Measurements from ENCODE around the gene SFT2D2.
A peak's percentile ranks its signal among the peaks of the same experiment; 100 is the strongest.

The SFT2D2 gene

DNA sequence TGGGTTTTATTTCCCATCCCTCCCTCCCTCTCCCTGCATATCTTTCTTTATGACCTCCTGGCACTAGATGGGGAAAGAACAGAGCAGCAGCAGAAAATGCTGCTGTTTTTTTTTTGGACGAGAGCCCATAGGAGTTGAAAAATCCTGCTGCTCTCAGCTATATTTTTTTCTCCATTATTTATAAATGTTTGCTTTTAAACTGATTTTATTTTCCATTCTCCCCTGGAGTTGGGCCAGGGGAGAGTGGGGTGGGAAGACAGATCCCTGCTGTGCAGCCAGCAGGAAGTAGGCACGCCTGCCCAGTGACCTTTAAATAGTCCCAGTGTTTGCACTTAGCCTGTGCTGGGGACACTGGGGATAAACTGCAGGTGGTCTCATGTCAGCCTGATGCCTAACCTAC, 17.4 kb downstream of the SFT2D2 start:
- no peak overlapping the region for H3K4me3 Mint-ChIP-seq
- H3K27ac Mint-ChIP-seq: no peak overlapping the region
- H3K4me1 Mint-ChIP-seq: peaks cover 33% of the 10 kb centered on the region
- no peaks in the 10 kb centered on the region for H3K27me3 Mint-ChIP-seq
- no peaks in the 10 kb centered on the region for H3K9me3 Mint-ChIP-seq
- DNase-seq: no peak
- ATAC-seq: no peak

DNA sequence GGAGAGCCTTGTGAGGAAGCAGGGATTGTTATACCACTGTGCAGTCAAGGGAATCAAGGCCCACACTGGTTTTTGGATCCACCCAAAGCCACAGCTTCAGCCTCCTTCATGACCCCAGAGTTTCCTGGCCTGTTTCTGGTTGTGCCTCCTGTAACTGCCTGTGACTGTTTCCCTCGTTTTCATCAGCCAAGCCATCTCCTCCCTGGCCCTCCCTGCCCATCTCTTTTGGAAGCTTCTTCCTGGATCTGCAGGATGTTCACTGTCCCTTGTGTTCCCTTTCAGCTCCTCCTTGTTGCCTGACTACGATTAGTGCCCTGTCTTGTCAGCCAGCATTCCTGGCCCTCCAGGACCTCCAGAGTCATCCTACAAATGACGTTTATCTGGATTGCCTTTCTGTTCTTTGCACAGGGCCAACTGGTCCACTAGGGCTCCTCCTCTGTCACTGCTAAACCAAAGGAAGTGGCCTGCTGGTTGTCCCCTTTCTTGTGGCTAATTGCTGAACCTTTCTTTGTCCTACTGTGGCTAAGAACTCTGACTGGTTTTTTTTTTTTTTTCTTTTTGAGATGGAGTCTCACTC, 17.9 kb downstream of the SFT2D2 start:
- H3K4me1 Mint-ChIP-seq: peaks cover 33% of the 10 kb centered on the region
- no peak for DNase-seq
- H3K27ac Mint-ChIP-seq: peak overlapping the region in 1 of 2 donors; percentile 42
- peak; percentile 76 for ATAC-seq
- H3K9me3 Mint-ChIP-seq: no peaks in the 10 kb centered on the region
- no peaks in the 10 kb centered on the region for H3K27me3 Mint-ChIP-seq
- peak overlapping the region in 1 of 2 donors; percentile 8 for H3K4me3 Mint-ChIP-seq

DNA sequence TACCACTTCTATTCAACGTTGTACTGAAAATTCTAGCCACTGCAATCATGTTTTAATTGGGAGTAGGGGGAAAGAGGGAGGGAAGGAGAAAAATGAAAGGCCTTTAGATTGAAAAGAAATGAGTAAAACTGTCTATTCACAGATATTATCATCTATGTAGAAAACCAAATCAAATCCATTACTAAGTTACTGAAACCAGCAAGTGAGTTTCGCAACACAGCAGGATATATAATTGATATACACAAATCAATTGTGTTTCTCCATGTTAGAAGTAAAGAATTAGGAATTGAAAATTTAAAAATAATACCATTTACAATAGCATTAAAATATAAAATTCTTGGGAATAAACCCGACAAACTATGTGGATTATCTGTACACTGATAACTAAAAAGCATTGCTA, 19.2 kb downstream of the SFT2D2 start:
- Mint-ChIP-seq H3K4me1 (peaks cover 33% of the 10 kb centered on the region), H3K4me3 (no peak overlapping the region), H3K27ac (no peak overlapping the region), H3K9me3 (no peaks in the 10 kb centered on the region), H3K27me3 (no peaks in the 10 kb centered on the region)
- ATAC-seq (no peak), DNase-seq (no peak)

DNA sequence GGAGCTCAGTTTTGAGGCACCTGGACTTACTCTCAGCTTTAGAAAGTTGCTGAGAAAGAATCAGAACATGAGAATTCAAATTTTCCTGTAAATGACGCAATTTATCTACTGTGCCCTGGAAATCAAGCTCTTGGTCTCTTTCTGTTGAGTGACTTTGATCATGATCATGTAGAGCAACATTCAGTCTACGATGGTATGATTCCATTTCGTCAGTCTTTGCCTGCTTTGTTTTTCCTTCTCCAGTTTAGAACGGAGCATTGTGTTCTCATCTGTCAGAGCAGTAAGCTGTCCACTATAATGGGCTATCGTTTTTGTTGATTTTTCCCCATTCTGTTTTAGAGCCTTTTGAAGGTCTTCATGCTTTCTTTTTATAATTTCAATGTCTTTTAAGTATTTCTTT, 20.7 kb downstream of the SFT2D2 start:
- Mint-ChIP-seq H3K4me3 (no peak overlapping the region), H3K9me3 (no peaks in the 10 kb centered on the region), H3K27me3 (no peaks in the 10 kb centered on the region), H3K27ac (no peak overlapping the region), H3K4me1 (peaks cover 40% of the 10 kb centered on the region)
- DNase-seq (no peak), ATAC-seq (no peak)

DNA sequence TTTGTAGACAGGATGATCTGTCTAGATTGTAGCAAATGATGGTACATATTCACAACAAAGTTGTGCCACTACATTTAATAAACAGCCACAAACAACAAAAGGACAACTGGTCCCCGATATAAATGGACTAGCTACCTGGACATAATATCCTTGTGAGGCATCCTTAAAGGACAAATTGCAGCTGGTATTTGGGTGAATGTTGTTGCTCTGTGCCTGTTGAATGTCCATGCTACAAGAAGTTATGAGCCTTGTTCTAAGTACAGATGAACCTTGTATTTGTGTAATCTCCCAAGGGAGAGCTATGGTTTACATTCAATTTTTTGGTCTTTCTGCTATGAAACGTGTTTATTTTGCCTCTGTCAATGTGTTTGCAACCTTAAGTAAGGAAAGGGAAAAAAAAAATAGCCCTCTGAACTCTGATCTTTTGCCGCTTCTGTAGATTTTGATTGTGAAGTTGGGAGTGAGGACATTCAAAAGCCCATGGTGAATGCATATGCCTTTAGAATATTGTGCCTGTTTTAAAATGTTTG, 26.5 kb downstream of the SFT2D2 start:
- Mint-ChIP-seq H3K4me1 (peaks cover 7% of the 10 kb centered on the region), H3K4me3 (no peak overlapping the region), H3K27me3 (no peaks in the 10 kb centered on the region), H3K27ac (no peak overlapping the region), H3K9me3 (peaks cover 0 to 7% of the 10 kb centered on the region in 2 donors)
- ATAC-seq (no peak), DNase-seq (no peak)

DNA sequence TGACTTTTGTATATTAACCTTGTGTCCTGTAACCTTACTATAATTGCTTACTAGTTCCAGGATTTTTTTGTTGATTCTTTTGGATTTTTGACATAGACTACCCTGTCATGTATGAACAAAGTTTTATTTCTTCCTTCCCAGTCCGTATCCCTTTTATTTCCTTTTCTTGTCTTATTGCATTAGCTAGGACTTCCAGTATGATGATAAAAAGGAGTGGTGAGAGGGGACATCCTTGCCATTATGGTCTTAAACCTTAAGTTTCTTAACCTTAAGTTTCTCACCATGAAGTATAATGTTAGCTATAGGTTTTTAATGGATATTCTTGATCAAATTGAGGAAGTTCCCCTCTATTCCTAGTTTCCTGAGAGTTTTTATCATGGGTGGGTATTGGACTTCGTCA, 30.4 kb downstream of the SFT2D2 start:
- ATAC-seq (no peak), DNase-seq (no peak)
- H3K27me3 Mint-ChIP-seq: no peaks in the 10 kb centered on the region

DNA sequence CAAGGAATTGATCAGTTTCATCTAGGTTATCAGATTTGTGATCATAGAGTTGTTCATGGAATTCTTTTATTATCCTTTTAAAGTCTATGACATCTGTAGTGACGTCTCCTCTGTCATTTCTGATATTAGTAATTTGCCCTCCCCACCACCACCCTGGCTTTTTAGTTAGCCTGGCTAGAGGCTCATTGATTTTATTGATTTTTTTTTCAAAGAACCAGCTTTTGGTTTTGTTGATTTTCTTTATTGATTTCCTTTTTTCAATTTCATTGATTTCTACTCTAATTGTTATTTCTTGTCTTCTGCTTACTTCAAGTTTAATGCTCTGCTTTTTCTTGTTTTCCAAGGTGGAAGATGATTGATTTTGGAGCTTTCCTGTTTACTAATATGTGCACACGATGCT, 31.6 kb downstream of the SFT2D2 start:
- Mint-ChIP-seq H3K27me3 (no peaks in the 10 kb centered on the region), H3K9me3 (peaks cover 0 to 7% of the 10 kb centered on the region in 2 donors), H3K27ac (no peak overlapping the region), H3K4me3 (no peak overlapping the region), H3K4me1 (peaks cover 15% of the 10 kb centered on the region)
- ATAC-seq (no peak), DNase-seq (no peak)

More for the DNA sequence above, 30.4 kb downstream of the SFT2D2 start:
- no peak overlapping the region for H3K27ac Mint-ChIP-seq
- H3K4me1 Mint-ChIP-seq: peaks cover 11% of the 10 kb centered on the region
- no peak overlapping the region for H3K4me3 Mint-ChIP-seq
- peaks cover 0 to 7% of the 10 kb centered on the region in 2 donors for H3K9me3 Mint-ChIP-seq

DNA sequence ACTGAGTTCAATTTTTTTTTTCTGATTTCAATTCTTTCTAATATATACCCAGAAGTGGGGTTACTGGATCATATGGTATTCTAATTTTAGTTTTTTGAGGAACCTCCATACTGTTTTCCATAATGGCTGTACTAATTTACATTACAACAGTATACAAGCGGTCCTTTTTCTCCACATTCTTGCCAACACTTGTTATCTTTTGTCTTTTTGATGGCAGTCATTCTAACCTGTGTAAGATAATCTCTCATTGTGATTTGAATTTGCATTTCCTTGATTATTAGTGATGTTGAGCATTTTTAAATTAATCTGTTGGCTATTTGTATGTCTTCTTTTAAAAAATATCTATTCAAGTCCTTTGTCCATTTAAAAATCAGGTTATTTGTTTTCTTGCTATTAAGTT, 33.8 kb downstream of the SFT2D2 start:
- Mint-ChIP-seq H3K27ac (no peak overlapping the region), H3K4me1 (peaks cover 15% of the 10 kb centered on the region), H3K27me3 (no peaks in the 10 kb centered on the region), H3K4me3 (no peak overlapping the region), H3K9me3 (peaks cover 0 to 14% of the 10 kb centered on the region in 2 donors)
- no peak for DNase-seq
- no peak for ATAC-seq

DNA sequence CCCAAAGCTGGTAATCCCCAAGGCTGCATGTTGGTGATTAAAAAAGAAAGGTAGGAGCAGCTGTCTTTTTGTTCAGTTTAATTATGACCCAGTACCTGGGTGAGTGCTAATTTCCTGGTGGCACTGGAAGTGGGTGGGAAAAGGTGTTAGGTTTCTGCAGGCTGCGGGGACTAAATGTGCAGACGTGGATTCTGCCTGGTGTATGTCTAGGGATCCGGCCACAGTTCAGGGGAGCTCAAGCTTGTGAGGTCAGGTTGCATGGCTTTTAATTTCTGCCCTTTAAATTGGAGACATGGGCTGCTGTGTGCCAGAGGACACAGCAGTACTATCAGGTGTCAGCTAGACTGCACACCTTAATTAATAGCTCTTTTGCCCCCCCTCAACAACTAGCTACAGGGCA, 34.6 kb downstream of the SFT2D2 start:
- peaks cover 0 to 8% of the 10 kb centered on the region in 2 donors for H3K9me3 Mint-ChIP-seq
- DNase-seq: no peak
- H3K4me3 Mint-ChIP-seq: no peak overlapping the region
- no peaks in the 10 kb centered on the region for H3K27me3 Mint-ChIP-seq
- ATAC-seq: no peak
- H3K4me1 Mint-ChIP-seq: peaks cover 15% of the 10 kb centered on the region
- no peak overlapping the region for H3K27ac Mint-ChIP-seq

DNA sequence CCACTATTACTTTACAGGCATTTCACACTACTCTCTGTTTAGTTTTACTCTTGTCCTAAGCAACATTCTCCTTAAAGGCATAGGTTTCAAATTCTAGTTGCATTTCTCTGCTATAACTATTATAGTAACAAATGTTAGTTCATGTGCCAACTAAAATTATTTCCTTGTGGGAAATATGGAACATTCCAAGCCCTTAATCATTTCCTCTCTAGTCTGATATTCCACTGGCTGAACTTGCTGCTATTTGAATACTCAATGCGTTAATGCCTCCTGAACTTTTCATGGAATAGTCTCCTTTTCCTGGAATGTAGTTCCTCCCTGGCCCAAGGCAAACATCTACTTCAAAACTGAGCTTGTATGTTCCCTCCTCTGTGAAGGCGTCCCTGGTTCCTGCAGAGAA, 35.6 kb downstream of the SFT2D2 start:
- no peak overlapping the region for H3K27ac Mint-ChIP-seq
- no peaks in the 10 kb centered on the region for H3K27me3 Mint-ChIP-seq
- H3K4me1 Mint-ChIP-seq: peaks cover 15% of the 10 kb centered on the region
- DNase-seq: no peak
- H3K4me3 Mint-ChIP-seq: no peak overlapping the region
- ATAC-seq: no peak
- H3K9me3 Mint-ChIP-seq: peaks cover 0 to 7% of the 10 kb centered on the region in 2 donors

DNA sequence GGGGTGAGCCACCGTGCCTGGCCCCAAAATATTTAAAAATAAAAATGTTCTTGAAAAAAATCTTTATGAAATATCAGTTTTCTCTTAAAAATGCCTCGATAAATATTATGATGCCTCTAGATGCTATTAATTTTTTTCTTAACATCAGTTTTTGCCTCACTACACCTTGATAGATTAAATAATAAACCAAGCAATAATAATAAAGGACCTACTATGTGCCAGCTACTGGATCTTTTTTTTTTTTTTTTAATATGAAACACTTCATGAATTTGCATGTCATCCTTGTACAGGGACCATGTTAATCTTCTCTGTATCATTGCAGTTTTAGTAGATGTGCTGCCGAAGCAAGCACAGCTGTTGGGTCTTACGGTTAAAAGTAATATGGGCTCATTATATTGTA, 37.3 kb downstream of the SFT2D2 start:
- H3K4me3 Mint-ChIP-seq: no peak overlapping the region
- H3K27ac Mint-ChIP-seq: no peak overlapping the region
- H3K27me3 Mint-ChIP-seq: no peaks in the 10 kb centered on the region
- H3K9me3 Mint-ChIP-seq: peaks cover 0 to 7% of the 10 kb centered on the region in 2 donors
- H3K4me1 Mint-ChIP-seq: peaks cover 15% of the 10 kb centered on the region
- ATAC-seq (no peak), DNase-seq (no peak)

DNA sequence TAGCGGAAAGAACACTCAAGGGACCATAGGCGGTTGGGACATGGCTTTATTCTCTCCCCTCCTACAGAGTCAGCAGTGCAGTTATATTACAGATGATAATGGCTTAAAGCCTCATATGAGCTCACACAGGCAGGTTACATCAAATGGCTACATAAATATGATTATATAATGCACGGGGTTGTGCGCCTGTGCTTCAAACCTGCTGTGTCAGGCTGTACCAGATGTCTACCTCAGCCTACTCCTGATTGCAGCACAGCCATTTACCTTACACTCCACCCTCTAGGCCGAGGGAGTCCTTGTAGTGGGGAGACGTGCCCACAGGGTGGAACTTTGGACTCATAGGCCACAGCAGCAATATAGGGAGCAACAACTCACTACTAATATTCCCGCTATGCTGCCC, 38.5 kb downstream of the SFT2D2 start:
- Mint-ChIP-seq H3K4me1 (peaks cover 15% of the 10 kb centered on the region), H3K27me3 (no peaks in the 10 kb centered on the region), H3K4me3 (no peak overlapping the region), H3K27ac (no peak overlapping the region), H3K9me3 (peaks cover 0 to 12% of the 10 kb centered on the region in 2 donors)
- ATAC-seq (no peak), DNase-seq (no peak)

DNA sequence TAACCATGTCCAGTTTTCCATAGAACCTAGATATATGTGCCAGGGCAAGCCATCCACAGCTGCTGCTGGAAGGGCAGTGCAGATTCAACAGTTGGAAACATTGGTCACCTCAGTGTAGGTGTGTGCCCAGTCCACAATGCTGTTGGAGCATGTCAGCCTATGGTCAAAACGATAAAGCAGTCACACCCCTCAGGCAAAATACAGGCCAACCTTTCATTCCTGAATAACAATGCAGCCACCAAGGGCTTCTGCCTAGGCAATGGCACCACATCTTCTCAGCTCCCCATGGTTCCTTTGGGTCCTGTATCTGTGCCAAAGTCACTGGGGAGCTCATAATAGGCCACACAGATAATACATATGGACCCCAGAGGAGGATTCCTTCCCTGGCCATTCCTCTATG, 39.8 kb downstream of the SFT2D2 start:
- ATAC-seq: no peak
- Mint-ChIP-seq H3K4me3 (no peak overlapping the region), H3K4me1 (peaks cover 10% of the 10 kb centered on the region), H3K27me3 (no peaks in the 10 kb centered on the region), H3K9me3 (peaks cover 0 to 14% of the 10 kb centered on the region in 2 donors), H3K27ac (no peak overlapping the region)
- no peak for DNase-seq

DNA sequence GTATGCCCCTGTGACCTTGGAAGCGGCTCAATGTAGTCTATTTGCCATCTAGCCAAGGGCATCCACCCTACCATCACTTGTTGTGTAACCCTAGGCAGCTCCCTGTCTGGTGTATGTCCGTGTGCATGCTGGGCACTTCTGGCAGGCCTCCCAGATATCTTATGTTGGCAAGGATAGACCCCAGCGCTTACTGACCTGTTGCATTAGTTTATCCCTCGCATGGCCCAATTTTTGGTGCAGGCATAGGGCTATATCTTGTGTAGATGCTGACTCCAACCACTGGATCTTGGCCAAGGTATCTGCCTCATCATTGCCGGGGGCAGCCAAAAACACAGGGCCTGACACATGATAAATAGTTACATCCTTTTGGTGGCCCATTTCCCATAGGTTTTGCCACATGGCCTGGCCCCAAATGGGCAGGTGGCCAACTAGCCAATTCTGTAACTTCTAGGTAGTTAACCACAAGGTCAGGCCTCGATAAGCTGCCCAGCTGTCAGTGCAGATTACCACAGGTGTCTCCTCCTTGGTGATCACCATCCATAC, 40.9 kb downstream of the SFT2D2 start:
- no peak for DNase-seq
- Mint-ChIP-seq H3K4me1 (no peaks in the 10 kb centered on the region), H3K27me3 (no peaks in the 10 kb centered on the region), H3K27ac (no peak overlapping the region), H3K9me3 (peaks cover 0 to 14% of the 10 kb centered on the region in 2 donors), H3K4me3 (no peak overlapping the region)
- ATAC-seq: no peak

DNA sequence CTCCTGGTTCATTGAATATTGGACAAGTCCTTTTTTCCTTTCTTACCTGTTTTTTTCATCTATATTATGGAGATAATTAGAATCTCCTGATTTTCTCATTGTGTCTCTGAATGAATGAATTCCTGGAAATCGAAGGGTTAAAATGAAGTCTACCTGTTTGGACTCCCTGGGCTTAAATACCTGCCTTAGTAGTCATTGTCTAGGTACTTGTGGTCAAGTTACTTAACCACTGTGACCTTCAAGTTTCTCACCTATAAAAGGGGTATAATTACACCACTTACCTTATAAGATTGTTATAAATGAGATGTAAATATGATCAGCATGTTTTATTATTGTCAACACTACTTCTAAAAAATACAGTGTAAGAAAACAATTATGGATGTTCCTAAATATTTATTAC, 45.8 kb downstream of the SFT2D2 start:
- Mint-ChIP-seq H3K27me3 (no peaks in the 10 kb centered on the region), H3K4me1 (no peaks in the 10 kb centered on the region), H3K9me3 (peaks cover 0 to 8% of the 10 kb centered on the region in 2 donors), H3K4me3 (no peak overlapping the region), H3K27ac (peak overlapping the region in 1 of 2 donors; percentile 34)
- ATAC-seq (no peak), DNase-seq (no peak)

DNA sequence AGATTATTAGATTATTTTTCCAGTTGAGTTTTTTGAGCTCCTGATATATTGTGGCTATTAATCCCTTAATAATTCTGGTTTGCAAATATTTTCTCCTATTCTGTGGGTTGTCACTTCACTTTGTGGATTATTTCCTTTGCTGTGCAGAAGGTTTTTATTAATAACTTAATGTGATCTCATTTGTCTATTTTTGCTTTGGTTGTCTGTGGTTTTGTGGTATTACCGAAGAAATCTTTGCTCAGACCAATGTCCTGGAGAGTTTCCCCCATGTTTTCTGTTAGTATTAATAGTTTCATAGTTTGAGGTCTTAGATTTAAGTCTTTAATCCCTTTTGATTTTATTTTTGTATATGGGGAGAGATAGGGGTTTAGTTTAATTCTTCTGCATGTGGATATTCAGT, 47.8 kb downstream of the SFT2D2 start:
- Mint-ChIP-seq H3K27me3 (no peaks in the 10 kb centered on the region), H3K9me3 (peaks cover 0 to 8% of the 10 kb centered on the region in 2 donors), H3K4me1 (no peaks in the 10 kb centered on the region), H3K27ac (no peak overlapping the region), H3K4me3 (no peak overlapping the region)
- DNase-seq: no peak
- no peak for ATAC-seq

DNA sequence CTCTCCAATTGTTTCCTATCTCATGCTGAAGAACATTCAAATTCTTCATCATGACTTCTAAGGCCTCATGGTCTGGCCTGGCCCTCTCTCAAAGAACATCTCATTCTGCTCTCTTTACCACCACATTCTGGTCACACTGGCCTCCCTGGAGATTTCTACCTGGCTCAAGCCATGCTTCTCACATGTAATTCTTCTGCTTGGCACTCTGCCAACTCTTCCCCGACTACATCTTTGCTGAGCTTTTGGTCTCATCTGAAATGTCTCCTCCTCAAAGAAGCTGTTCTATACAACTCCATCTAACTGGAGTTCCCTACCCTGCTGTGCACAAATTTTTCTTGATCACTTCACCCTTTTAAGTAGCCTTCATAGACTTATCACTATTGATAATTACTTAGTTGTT, 53.4 kb downstream of the SFT2D2 start:
- H3K4me3 Mint-ChIP-seq: no peak overlapping the region
- DNase-seq (no peak), ATAC-seq (no peak)
- H3K4me1 Mint-ChIP-seq: no peaks in the 10 kb centered on the region
- H3K27ac Mint-ChIP-seq: peak overlapping the region in 1 of 2 donors; percentile 10
- no peaks in the 10 kb centered on the region for H3K27me3 Mint-ChIP-seq
- H3K9me3 Mint-ChIP-seq: no peaks in the 10 kb centered on the region

Measured in stimulated activated naive CD8-positive, alpha-beta T cell treated with anti-CD3 and anti-CD28 coated beads, Interleukin-15, amount 100 ng/mL, for 72 hours (primary cell).